AG09319 (cell line): Measurements from ENCODE around the gene HORMAD2.

Experiments used
- DNase-seq: peaks from one replicate; pipeline ENCODE4 v3.0.0-alpha.2; 2010; ENCODE audit warnings: low read depth; ENCODE audit errors: extremely low read depth
- TF ChIP-seq, protein P1 (sequence below): IDR thresholded peaks from 2 replicates; pipeline ENCODE4 v1.5.1; 2011; ENCODE audit warnings: low read depth, mild to moderate bottlenecking, inconsistent platforms, low read length, moderate library complexity

Gene HORMAD2

DNA sequence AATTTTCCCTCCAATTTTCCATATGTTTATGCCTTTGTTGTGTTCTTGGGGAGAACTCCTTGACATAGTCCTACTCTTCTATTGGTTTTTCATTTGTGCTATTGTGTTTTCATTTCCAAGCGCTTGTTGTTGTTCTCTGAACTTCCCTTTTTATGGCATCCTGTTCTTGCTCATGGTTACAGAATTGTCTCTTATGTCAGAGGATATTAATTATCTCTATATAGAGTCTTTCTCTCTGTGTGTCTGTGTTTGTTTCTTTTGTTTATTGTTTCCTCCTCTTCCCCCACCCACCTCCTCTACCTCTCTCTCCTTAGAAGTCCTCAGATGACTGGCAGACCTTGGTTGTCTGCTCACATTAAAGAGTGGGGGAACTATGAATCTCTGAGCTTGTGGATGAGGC, 69.9 kb downstream of the HORMAD2 start:
- DNase-seq = no peak
- TF ChIP-seq, protein P1, sequence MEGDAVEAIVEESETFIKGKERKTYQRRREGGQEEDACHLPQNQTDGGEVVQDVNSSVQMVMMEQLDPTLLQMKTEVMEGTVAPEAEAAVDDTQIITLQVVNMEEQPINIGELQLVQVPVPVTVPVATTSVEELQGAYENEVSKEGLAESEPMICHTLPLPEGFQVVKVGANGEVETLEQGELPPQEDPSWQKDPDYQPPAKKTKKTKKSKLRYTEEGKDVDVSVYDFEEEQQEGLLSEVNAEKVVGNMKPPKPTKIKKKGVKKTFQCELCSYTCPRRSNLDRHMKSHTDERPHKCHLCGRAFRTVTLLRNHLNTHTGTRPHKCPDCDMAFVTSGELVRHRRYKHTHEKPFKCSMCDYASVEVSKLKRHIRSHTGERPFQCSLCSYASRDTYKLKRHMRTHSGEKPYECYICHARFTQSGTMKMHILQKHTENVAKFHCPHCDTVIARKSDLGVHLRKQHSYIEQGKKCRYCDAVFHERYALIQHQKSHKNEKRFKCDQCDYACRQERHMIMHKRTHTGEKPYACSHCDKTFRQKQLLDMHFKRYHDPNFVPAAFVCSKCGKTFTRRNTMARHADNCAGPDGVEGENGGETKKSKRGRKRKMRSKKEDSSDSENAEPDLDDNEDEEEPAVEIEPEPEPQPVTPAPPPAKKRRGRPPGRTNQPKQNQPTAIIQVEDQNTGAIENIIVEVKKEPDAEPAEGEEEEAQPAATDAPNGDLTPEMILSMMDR = no peak

DNA sequence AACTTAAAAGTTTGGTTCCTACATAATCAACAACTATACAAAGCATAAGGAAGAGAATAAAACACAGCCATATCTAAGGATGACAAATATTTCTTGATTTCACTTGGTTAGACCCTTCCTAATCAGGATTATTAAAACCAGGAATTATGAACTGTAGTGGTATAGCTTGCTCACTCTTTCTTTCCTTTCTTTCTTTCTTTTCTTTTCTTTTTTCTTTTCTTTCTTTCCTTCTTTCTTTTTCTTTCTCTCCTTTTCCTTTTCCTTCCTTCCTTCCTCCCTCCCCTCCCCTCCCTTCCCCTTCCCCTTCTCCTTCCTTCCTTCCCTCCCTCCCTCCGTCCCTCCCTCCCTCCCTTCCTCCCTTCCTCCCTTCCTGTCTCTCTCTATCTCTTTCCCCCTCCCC, 78.0 kb downstream of the HORMAD2 start:
- DNase-seq = no peak
- TF ChIP-seq, protein P1 = no peak

DNA sequence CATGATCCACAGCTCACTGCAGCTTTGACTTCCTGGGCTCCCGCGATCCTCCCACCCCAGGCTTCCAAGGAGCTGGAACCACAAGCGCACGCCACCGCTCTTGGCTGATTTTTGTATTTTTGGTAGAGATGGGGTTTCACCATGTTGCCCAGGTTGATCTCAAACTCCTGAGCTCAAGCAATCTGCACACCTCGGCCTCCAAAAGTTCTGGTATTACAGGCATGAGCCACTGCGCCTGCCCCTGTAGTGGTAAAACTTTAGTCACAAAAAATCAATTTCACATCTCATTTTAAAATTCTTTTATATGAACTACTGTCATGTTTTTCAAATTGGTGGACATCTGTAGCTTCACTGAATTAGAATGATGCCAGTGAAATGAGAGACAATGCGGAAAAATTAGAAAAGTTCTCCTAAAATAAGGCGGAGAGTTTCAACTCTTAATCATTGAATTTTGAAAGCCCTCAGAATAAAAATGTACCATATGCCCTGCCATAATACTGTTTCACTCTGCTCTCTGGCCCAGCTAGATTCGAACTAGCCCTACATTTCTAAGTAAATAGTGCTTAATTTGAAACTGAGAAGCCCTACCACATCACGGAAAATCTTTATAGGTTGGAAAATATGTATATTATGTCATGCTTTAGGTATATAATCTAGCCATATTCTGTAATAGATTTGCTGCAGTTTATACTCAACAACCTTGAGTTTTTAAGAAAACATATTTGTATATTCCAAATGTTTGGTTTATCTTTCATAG, 78.7 kb downstream of the HORMAD2 start:
- DNase-seq = no peak
- TF ChIP-seq, protein P1 = no peak

DNA sequence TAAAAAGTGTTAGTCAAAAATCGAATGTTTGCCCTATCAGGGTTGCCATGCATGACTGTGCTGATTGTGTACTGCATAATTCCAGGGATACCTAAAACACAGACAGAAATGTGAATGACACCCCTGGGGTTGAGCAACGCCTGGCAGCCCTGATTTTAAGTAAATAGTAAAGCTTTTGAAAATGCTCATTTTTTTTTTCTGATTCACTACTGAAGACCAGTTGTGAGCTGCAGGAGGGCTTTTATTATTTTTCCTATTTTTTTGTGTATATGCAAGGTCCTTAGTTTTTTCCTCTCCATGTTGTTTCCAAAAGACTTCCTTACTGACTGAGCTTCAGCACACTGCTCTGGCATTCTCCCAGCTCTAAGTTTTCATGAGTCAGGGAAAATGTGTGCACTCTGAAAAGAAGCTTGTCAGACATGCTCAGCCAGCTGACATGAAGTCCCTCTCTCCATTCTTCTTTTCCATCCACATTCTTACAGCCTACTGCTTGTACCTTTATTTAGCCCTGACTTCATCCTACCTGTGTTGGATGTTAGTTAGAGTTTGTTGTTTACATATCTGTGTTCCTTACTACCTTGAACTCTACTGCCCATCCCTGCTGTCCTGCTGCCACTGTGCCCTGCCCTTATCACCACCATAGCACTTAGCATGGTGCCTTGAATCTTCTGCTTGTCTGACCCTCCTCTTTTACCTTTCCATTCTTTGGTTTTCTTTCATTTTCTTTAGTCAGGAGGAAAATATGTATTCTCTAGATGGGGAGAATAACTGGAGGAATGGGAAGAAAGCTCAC, 79.5 kb downstream of the HORMAD2 start:
- TF ChIP-seq, protein P1 = no peak
- peak; percentile 42 for DNase-seq

DNA sequence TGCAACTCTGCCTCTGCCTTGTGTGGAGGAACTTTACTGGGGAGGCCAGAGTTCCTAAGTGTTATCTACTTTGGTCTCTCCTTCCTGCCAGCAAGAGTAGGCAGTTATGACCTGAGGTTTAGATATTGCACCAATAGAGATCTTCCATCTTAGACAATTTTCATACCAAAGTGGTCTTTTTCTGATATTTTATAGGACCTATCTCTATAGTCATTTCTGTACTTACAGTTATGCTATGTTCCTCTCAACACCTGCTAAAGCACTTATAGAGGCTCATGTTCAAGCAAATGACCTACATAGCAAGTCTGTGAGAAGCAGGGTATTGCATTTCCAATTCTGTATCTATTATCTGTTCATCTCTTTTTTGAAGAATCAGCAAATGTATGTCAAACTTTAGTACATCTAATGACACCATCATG, 80.8 kb downstream of the HORMAD2 start:
- no peak for DNase-seq

DNA sequence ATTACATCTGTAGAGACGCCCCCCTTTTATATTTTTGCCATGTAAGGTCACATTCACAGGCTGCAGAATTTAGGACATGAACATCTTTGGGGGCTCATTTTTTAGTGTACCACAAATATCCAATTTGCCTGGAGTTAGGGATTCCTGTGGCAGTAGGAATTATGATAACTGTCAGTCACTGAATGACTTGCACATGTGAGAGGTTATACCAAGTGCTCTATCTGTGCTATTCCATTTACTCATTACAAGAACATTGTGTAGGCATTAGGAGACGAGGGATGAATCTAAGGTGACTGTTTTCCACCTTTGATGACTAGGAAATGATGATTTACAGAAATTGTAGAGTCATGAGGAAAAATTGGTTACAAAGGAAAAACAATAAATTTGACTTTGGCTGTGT, 87.0 kb downstream of the HORMAD2 start:
- TF ChIP-seq, protein P1 = no peak
- DNase-seq = no peak

More for the DNA sequence above, 80.8 kb downstream of the HORMAD2 start:
- TF ChIP-seq, protein P1 = no peak

DNA sequence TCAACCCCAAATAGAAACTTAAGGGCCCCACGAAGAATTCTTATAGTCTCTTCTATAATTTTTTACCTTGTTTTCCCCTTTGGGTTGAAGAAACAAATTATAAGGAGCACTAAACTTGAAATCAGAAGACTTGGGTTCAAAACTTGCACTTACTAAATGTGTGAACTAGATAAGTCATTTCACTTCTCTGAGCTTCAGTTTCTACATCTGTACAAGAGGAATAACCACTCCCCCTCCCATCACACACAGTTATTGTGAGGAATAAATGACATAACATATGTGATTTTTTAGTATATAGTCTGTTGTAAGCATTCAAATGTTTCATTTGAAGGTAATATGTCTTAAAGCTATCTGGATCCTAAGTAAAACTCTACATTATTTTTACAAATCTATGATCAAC, 87.5 kb downstream of the HORMAD2 start:
- TF ChIP-seq, protein P1 = no peak
- no peak for DNase-seq
